Right lobe of liver (tissue), 4 donors: ENCODE measurements around the gene PRKAB2.

Experiments
- CTCF ChIP-seq, 4 donors: fragments of 200-600 bp in 3 of 4; fragments of 450-650 bp in 1 of 4; IDR thresholded peaks; one replicate each; pipeline versions ENCODE4 v1.5.1 to v1.8.0; 2016 to 2022; ENCODE audit warnings: antibody characterized with exemption in 4 of 4, mild to moderate bottlenecking in 2 of 4
- POLR2A ChIP-seq: fragments of 450-650 bp; IDR thresholded peaks from one replicate; pipeline ENCODE4 v1.6.1; 2017; ENCODE audit warnings: antibody characterized with exemption, mild to moderate bottlenecking
- donor health status: DM: no; HTN: no; CAD: no.
- donor health status: DM: no; HTN: no; CAD: no.
- donor health status: DM: no; HTN: yes; CAD: no.

- TF ChIP-seq POLR2A: no peak
- no peak for TF ChIP-seq CTCF (IDR thresholded peaks at IDR 0.05)
Measured at GRCh38 chr1:147115496-147115895, 56.8 kb downstream of the PRKAB2 start.
